SK-N-SH treated with all-trans-retinoic acid at 6 μM for 48 hours (cell line): ENCODE data around the gene ST6GALNAC3.

Source experiments
- ATAC-seq: fragments of 200-7000 bp; cut with Tn5 transposase; 3 replicates; pipeline ENCODE4 v1.9.1; 2020; ENCODE audit warnings: mild to moderate bottlenecking, moderate library complexity
- ARNTL ChIP-seq: fragments of 450-650 bp; formaldehyde crosslinking; IDR thresholded peaks from 2 replicates; pipeline ENCODE4 v1.5.0; 2020; ENCODE audit warnings: low read depth, mild to moderate bottlenecking, moderate library complexity, borderline replicate concordance
- BACH2 ChIP-seq: fragments of 250-450 bp; sonication (Bioruptor Pico); IDR thresholded peaks from 2 replicates; pipeline ENCODE4 v1.9.0; 2021; ENCODE audit warnings: mild to moderate bottlenecking, borderline replicate concordance
- CSDC2 ChIP-seq: fragments of 250-450 bp; sonication (Bioruptor Pico); IDR thresholded peaks from 2 replicates; pipeline ENCODE4 v1.5.0; 2020; ENCODE audit warnings: mild to moderate bottlenecking, moderate library complexity
- ESRRG ChIP-seq: fragments of 250-450 bp; sonication (Bioruptor Pico); IDR thresholded peaks from 2 replicates; pipeline ENCODE4 v1.6.1; 2021; ENCODE audit warnings: mild to moderate bottlenecking
- GLIS3 ChIP-seq: fragments of 250-450 bp; sonication (Bioruptor Pico); IDR thresholded peaks from 2 replicates; pipeline ENCODE4 v1.5.0; 2020; ENCODE audit warnings: mild to moderate bottlenecking, moderate library complexity
- ISL1 ChIP-seq: fragments of 250-450 bp; sonication (Bioruptor Pico); IDR thresholded peaks from 2 replicates; pipeline ENCODE4 v2.1.2; 2022; ENCODE audit warnings: mild to moderate bottlenecking, moderate library complexity
- OSR1 ChIP-seq: fragments of 250-450 bp; sonication (Bioruptor Pico); IDR thresholded peaks from 2 replicates; pipeline ENCODE4 v1.8.0; 2022; ENCODE audit warnings: moderate library complexity, mild to moderate bottlenecking, inconsistent platforms
- PATZ1 ChIP-seq: fragments of 250-450 bp; sonication (Bioruptor Pico); IDR thresholded peaks from 2 replicates; pipeline ENCODE4 v1.8.0; 2020; ENCODE audit warnings: mild to moderate bottlenecking, moderate library complexity, borderline replicate concordance
- PPARA ChIP-seq: fragments of 250-450 bp; sonication (Bioruptor Pico); IDR thresholded peaks from 2 replicates; pipeline ENCODE4 v1.5.0; 2020; ENCODE audit warnings: mild to moderate bottlenecking, borderline replicate concordance
- RARB ChIP-seq: fragments of 250-450 bp; sonication (Bioruptor Pico); IDR thresholded peaks from 2 replicates; pipeline ENCODE4 v1.8.0; 2021; ENCODE audit warnings: mild to moderate bottlenecking, moderate library complexity
- SNAI2 ChIP-seq: fragments of 250-450 bp; sonication (Bioruptor Pico); IDR thresholded peaks from 2 replicates; pipeline ENCODE4 v1.5.0; 2020; ENCODE audit warnings: mild to moderate bottlenecking, moderate library complexity
- TOX ChIP-seq: fragments of 250-450 bp; sonication (Bioruptor Pico); IDR thresholded peaks from 2 replicates; pipeline ENCODE4 v1.8.0; 2021; ENCODE audit warnings: mild to moderate bottlenecking, moderate library complexity, borderline replicate concordance
- ZFP30 ChIP-seq: fragments of 450-650 bp; formaldehyde crosslinking; IDR thresholded peaks from 2 replicates; pipeline ENCODE4 v1.5.0; 2022; ENCODE audit warnings: mild to moderate bottlenecking, moderate library complexity
- ZNF565 ChIP-seq: fragments of 450-650 bp; formaldehyde crosslinking; conservative IDR thresholded peaks from 2 replicates; pipeline ENCODE4 v1.5.0; 2020; ENCODE audit warnings: low read depth, mild to moderate bottlenecking, moderate library complexity
- ZNF70 ChIP-seq: fragments of 450-650 bp; formaldehyde crosslinking; IDR thresholded peaks from 2 replicates; pipeline ENCODE4 v1.5.0; 2020; ENCODE audit warnings: mild to moderate bottlenecking, moderate library complexity
- ZNF8 ChIP-seq: fragments of 450-650 bp; formaldehyde crosslinking; IDR thresholded peaks from 2 replicates; pipeline ENCODE4 v1.5.0; 2020; ENCODE audit warnings: mild to moderate bottlenecking, moderate library complexity
- TF ChIP-seq, protein P1 (sequence below): fragments of 250-450 bp; sonication (Bioruptor Pico); IDR thresholded peaks from 2 replicates; pipeline ENCODE4 v1.5.1; 2020; ENCODE audit warnings: low read depth, mild to moderate bottlenecking, moderate library complexity
- TF ChIP-seq, protein P2 (sequence below): fragments of 250-450 bp; sonication (Bioruptor Pico); IDR thresholded peaks from 2 replicates; pipeline ENCODE4 v1.5.0; 2020; ENCODE audit warnings: mild to moderate bottlenecking, moderate library complexity
- TF ChIP-seq, protein P3 (sequence below): fragments of 250-450 bp; sonication (Bioruptor Pico); IDR thresholded peaks from 2 replicates; pipeline ENCODE4 v1.5.1; 2021; ENCODE audit warnings: mild to moderate bottlenecking, moderate library complexity

The ST6GALNAC3 gene

GRCh38 chr1:76426606-76427005 is 352.1 kb downstream of the ST6GALNAC3 start:
- ATAC-seq: no peak
- TF ChIP-seq ZNF70 (CRISPR knock-in tag) (no peak), SNAI2 (no peak), ESRRG (CRISPR knock-in tag) (no peak), BACH2 (CRISPR knock-in tag) (no peak), ZNF8 (CRISPR knock-in tag) (no peak), RARB (no peak)

- ATAC-seq: no peak
- TF ChIP-seq, protein P1, sequence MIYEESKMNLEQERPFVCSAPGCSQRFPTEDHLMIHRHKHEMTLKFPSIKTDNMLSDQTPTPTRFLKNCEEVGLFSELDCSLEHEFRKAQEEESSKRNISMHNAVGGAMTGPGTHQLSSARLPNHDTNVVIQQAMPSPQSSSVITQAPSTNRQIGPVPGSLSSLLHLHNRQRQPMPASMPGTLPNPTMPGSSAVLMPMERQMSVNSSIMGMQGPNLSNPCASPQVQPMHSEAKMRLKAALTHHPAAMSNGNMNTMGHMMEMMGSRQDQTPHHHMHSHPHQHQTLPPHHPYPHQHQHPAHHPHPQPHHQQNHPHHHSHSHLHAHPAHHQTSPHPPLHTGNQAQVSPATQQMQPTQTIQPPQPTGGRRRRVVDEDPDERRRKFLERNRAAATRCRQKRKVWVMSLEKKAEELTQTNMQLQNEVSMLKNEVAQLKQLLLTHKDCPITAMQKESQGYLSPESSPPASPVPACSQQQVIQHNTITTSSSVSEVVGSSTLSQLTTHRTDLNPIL (CRISPR knock-in tag): no peak
- peak; percentile 60 for TF ChIP-seq ISL1
- no peak for TF ChIP-seq PATZ1 (CRISPR knock-in tag)
- TF ChIP-seq ARNTL: no peak
- TF ChIP-seq ZFP30: no peak
Observed at GRCh38 chr1:76428028-76428427, 353.5 kb downstream of the ST6GALNAC3 start.

- ATAC-seq: no peak
- no peak for TF ChIP-seq GLIS3
- no peak for TF ChIP-seq ZNF565 (CRISPR knock-in tag)
- TF ChIP-seq, protein P2, sequence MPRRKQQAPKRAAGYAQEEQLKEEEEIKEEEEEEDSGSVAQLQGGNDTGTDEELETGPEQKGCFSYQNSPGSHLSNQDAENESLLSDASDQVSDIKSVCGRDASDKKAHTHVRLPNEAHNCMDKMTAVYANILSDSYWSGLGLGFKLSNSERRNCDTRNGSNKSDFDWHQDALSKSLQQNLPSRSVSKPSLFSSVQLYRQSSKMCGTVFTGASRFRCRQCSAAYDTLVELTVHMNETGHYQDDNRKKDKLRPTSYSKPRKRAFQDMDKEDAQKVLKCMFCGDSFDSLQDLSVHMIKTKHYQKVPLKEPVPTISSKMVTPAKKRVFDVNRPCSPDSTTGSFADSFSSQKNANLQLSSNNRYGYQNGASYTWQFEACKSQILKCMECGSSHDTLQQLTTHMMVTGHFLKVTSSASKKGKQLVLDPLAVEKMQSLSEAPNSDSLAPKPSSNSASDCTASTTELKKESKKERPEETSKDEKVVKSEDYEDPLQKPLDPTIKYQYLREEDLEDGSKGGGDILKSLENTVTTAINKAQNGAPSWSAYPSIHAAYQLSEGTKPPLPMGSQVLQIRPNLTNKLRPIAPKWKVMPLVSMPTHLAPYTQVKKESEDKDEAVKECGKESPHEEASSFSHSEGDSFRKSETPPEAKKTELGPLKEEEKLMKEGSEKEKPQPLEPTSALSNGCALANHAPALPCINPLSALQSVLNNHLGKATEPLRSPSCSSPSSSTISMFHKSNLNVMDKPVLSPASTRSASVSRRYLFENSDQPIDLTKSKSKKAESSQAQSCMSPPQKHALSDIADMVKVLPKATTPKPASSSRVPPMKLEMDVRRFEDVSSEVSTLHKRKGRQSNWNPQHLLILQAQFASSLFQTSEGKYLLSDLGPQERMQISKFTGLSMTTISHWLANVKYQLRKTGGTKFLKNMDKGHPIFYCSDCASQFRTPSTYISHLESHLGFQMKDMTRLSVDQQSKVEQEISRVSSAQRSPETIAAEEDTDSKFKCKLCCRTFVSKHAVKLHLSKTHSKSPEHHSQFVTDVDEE (CRISPR knock-in tag): no peak
- no peak for TF ChIP-seq PPARA
- TF ChIP-seq CSDC2 (CRISPR knock-in tag): no peak
- no peak for TF ChIP-seq ZNF70 (CRISPR knock-in tag)
- TF ChIP-seq TOX (CRISPR knock-in tag): no peak
- TF ChIP-seq ARNTL: no peak
- no peak for TF ChIP-seq OSR1 (CRISPR knock-in tag)
- TF ChIP-seq PATZ1 (CRISPR knock-in tag): no peak
- no peak for TF ChIP-seq SNAI2
- TF ChIP-seq, protein P1 (CRISPR knock-in tag): no peak
- TF ChIP-seq ZNF8 (CRISPR knock-in tag): no peak
- TF ChIP-seq RARB: no peak
- no peak for TF ChIP-seq BACH2 (CRISPR knock-in tag)
Observed at GRCh38 chr1:76430531-76430930, 356.0 kb downstream of the ST6GALNAC3 start.

- no peak for ATAC-seq
- TF ChIP-seq, protein P1 (CRISPR knock-in tag): no peak
- TF ChIP-seq RARB (no peak), TOX (CRISPR knock-in tag) (no peak), BACH2 (CRISPR knock-in tag) (no peak), PATZ1 (CRISPR knock-in tag) (no peak), GLIS3 (no peak), PPARA (no peak)
- TF ChIP-seq, protein P3, sequence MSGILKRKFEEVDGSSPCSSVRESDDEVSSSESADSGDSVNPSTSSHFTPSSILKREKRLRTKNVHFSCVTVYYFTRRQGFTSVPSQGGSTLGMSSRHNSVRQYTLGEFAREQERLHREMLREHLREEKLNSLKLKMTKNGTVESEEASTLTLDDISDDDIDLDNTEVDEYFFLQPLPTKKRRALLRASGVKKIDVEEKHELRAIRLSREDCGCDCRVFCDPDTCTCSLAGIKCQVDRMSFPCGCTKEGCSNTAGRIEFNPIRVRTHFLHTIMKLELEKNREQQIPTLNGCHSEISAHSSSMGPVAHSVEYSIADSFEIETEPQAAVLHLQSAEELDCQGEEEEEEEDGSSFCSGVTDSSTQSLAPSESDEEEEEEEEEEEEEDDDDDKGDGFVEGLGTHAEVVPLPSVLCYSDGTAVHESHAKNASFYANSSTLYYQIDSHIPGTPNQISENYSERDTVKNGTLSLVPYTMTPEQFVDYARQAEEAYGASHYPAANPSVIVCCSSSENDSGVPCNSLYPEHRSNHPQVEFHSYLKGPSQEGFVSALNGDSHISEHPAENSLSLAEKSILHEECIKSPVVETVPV (CRISPR knock-in tag): no peak
Observed at GRCh38 chr1:76433526-76433925, 359.0 kb downstream of the ST6GALNAC3 start.
